ENCODE measurements around the gene ZNF205. TPM values are rescaled to one million over a fixed set of nuclear protein-coding genes. Genes with fewer than 3 reads are reported as not detected.

Gene ZNF205
- total and polyA plus RNA-seq, 2 of the 13 experiments (the other 11 are each of a cell fraction or from before 2014, with no cell fraction given): 5.8 to 10.2 TPM

- Histone ChIP-seq H3K36me3 (replicated peaks in 1 of 2; ENCODE audit: control insufficient read depth in 1 of 2, insufficient read depth in 2 of 2, low read length in 2 of 2) (no peaks in the 10 kb centered on the region), H4K20me1 (ENCODE audit: insufficient read depth, low read length) (no peaks in the 10 kb centered on the region), H3K27ac (ENCODE audit: extremely low read length, insufficient read depth, low read length) (no peak within 1 kb of the TSS), H3K4me2 (ENCODE audit: low read depth, low read length) (peak within 1 kb of the TSS; percentile 86), H3K79me2 (ENCODE audit: insufficient read depth, low read length) (no peaks in the 10 kb centered on the region), H3K9me3 (ENCODE audit: low read length) (no peaks in the 10 kb centered on the region), H2AFZ (ENCODE audit: low read length) (peak within 1 kb of the TSS; percentile 87), H3K27me3 (ENCODE audit: control insufficient read depth in 1 of 2, insufficient read depth in 2 of 2, low read length in 2 of 2) (peaks cover 0 to 13% of the 10 kb centered on the region in 2 experiments; a peak in 2 of 5 replicates), H3K4me1 (ENCODE audit: insufficient read depth, low read length) (peaks cover 54% of the 10 kb centered on the region), H3K4me3 (replicated peaks in 1 of 3; ENCODE audit: insufficient read depth in 1 of 3, low read depth in 2 of 3, low read length in 3 of 3) (peak within 1 kb of the TSS in 2 of 3 experiments; percentile 5 to 62; a peak in 2 of 6 replicates), H3K9ac (ENCODE audit: insufficient read depth, low read depth, low read length) (0 out of 2 replicates have a peak within 1 kb of the TSS, but pooled peaks have one; percentile 23)
- no TSS peak for BruUV-seq (replicated peaks)
- WGBS (ENCODE audit: low lambda C conversion rate): 51% methylated on average over 10 of the region's 21 CpGs
- ATAC-seq (no peak), DNase-seq (ENCODE audit: low spot score) (no peak), FAIRE-seq (no peak)
- CTCF ChIA-PET (ENCODE audit: low intra/inter-chr PET ratio, low total read pairs): no interaction called here
- intact Hi-C loops (cut with micrococcal nuclease; ENCODE audit: unreplicated experiment): loop anchor here (5.0 kb wide), 1 partner anchor 34 kb away; no protein-coding TSS in a partner anchor
- POLR2A ChIA-PET: interaction anchor here (0.7 to 3.3 kb wide), 10 partner anchors 8 to 1918 kb away, joined by 3 to 17 read pairs (median 6); partner anchors contain the start of genes IL32 and ZNF213
- in situ Hi-C loops (cut with HindIII; ENCODE audit: extremely low pct_ligation_motif_present, low pct_unique_long_range_greater_than_20kb): no loop called here
- TF ChIP-seq ZNF460 (CRISPR knock-in tag; IDR thresholded peaks at IDR 0.05; ENCODE audit: borderline replicate concordance) (no peak), ZKSCAN5 (CRISPR knock-in tag; IDR thresholded peaks at IDR 0.05) (no peak), XBP1 (CRISPR knock-in tag; IDR thresholded peaks at IDR 0.05) (no peak), LRRFIP1 (CRISPR knock-in tag; conservative IDR thresholded peaks at IDR 0.05) (no peak), MAX (IDR thresholded peaks at IDR 0.05) (peak; percentile 62), SOX6 (IDR thresholded peaks at IDR 0.05) (no peak), SOX6 (CRISPR knock-in tag; IDR thresholded peaks at IDR 0.05) (no peak), NCOA5 (CRISPR knock-in tag; IDR thresholded peaks at IDR 0.05) (no peak), CBFB (CRISPR knock-in tag; IDR thresholded peaks at IDR 0.05) (no peak), ZNF652 (CRISPR knock-in tag; IDR thresholded peaks at IDR 0.05; ENCODE audit: borderline replicate concordance, low read depth) (peak; percentile 75), ZNF761 (CRISPR knock-in tag; conservative IDR thresholded peaks at IDR 0.05) (no peak), TMF1 (CRISPR knock-in tag; IDR thresholded peaks at IDR 0.05; ENCODE audit: low read depth) (no peak), TERF1 (CRISPR knock-in tag; IDR thresholded peaks at IDR 0.05) (no peak), HMGA1 (CRISPR knock-in tag; conservative IDR thresholded peaks at IDR 0.05) (no peak), ZNF431 (CRISPR knock-in tag; IDR thresholded peaks at IDR 0.05; ENCODE audit: borderline replicate concordance, low read depth) (no peak), GATAD2A (CRISPR knock-in tag; IDR thresholded peaks at IDR 0.05) (no peak), ZNF747 (CRISPR knock-in tag; IDR thresholded peaks at IDR 0.05; ENCODE audit: borderline replicate concordance) (no peak), CENPX (CRISPR knock-in tag; IDR thresholded peaks at IDR 0.05) (no peak)
Observed at GRCh38 chr16:3098459-3099394, 13.7 kb upstream of the ZNF205 start, which contains the start of gene ZSCAN10. Gene ZSCAN10 (minus strand): TSS chr16:3099294. CDS start chr16:3092937, 6,357 bp downstream.

All from HepG2 (cell line).